HepG2 (cell line): ENCODE measurements around the gene RAD51D. TPM values are rescaled to one million over a fixed set of nuclear protein-coding genes. Genes with fewer than 3 reads are reported as not detected.

ENCODE experiments used
- BORCS8-MEF2B ChIP-seq: sonication (generic); formaldehyde crosslinking; IDR thresholded peaks from 2 replicates; pipeline ENCODE4 v1.8.0; 2022; ENCODE audit warnings: mild to moderate bottlenecking, missing genetic modification reagents
- CEBPG ChIP-seq: IDR thresholded peaks from 2 replicates; pipeline ENCODE4 v1.6.1; 2016
- FIP1L1 ChIP-seq: fragments of 200-400 bp; formaldehyde crosslinking; IDR thresholded peaks from 2 replicates; pipeline ENCODE4 v1.6.1; 2018; ENCODE audit warnings: low read depth, mild to moderate bottlenecking, low read length, moderate library complexity, borderline replicate concordance; ENCODE audit not compliant: insufficient read depth
- FOXA3 ChIP-seq: IDR thresholded peaks from 2 replicates; pipeline ENCODE4 v1.6.1; 2016; ENCODE audit warnings: missing genetic modification reagents, missing compliant biosample characterization
- GPN1 ChIP-seq: sonication (generic); formaldehyde crosslinking; IDR thresholded peaks from 2 replicates; pipeline ENCODE4 v1.5.1; 2020; ENCODE audit warnings: missing genetic modification reagents, borderline replicate concordance
- HMGA1 ChIP-seq: sonication (generic); formaldehyde crosslinking; conservative IDR thresholded peaks from 2 replicates; pipeline ENCODE4 v1.4.0; 2020; ENCODE audit warnings: missing genetic modification reagents
- HOMEZ ChIP-seq: IDR thresholded peaks from 2 replicates; pipeline ENCODE4 v1.6.1; 2016; ENCODE audit warnings: low read depth
- KLF15 ChIP-seq: sonication (generic); formaldehyde crosslinking; IDR thresholded peaks from 2 replicates; pipeline ENCODE4 v1.8.1; 2023; ENCODE audit warnings: borderline replicate concordance, mild to moderate bottlenecking, inconsistent platforms, missing genetic modification reagents, mixed read lengths
- MYC ChIP-seq: sonication (generic); formaldehyde crosslinking; IDR thresholded peaks from 2 replicates; pipeline ENCODE4 v1.9.0; 2021; ENCODE audit warnings: missing genetic modification reagents, borderline replicate concordance
- POGZ ChIP-seq: sonication (generic); formaldehyde crosslinking; IDR thresholded peaks from 2 replicates; pipeline ENCODE4 v1.4.0; 2020; ENCODE audit warnings: mild to moderate bottlenecking, missing genetic modification reagents
- REPIN1 ChIP-seq: sonication (generic); formaldehyde crosslinking; IDR thresholded peaks from 2 replicates; pipeline ENCODE4 v1.8.0; 2022; ENCODE audit warnings: missing genetic modification reagents, low read depth, mild to moderate bottlenecking, borderline replicate concordance
- SNAPC2 ChIP-seq: sonication (generic); formaldehyde crosslinking; IDR thresholded peaks from 2 replicates; pipeline ENCODE4 v1.8.1; 2022; ENCODE audit warnings: mild to moderate bottlenecking, missing genetic modification reagents
- SRSF4 ChIP-seq: fragments of 200-400 bp; formaldehyde crosslinking; IDR thresholded peaks from one replicate; pipeline ENCODE4 v1.6.1; 2018; ENCODE audit warnings: mild to moderate bottlenecking, low read depth, low read length, moderate library complexity; ENCODE audit not compliant: poor library complexity, severe bottlenecking
- TCF7 ChIP-seq: sonication (generic); IDR thresholded peaks from 2 replicates; pipeline ENCODE4 v1.6.1; 2016; ENCODE audit warnings: antibody characterized with exemption, low read depth
- TGIF2 ChIP-seq: IDR thresholded peaks from 2 replicates; pipeline ENCODE4 v1.6.1; 2016; ENCODE audit warnings: control low read depth, missing compliant biosample characterization
- TOE1 ChIP-seq: sonication (generic); formaldehyde crosslinking; IDR thresholded peaks from 2 replicates; pipeline ENCODE4 v1.4.0; 2020; ENCODE audit warnings: mild to moderate bottlenecking, missing genetic modification reagents
- ZFP62 ChIP-seq: sonication (generic); formaldehyde crosslinking; IDR thresholded peaks from 2 replicates; pipeline ENCODE4 v1.4.0; 2020; ENCODE audit warnings: missing genetic modification reagents
- ZNF160 ChIP-seq: sonication (generic); formaldehyde crosslinking; IDR thresholded peaks from 2 replicates; pipeline ENCODE4 v1.8.0; 2022; ENCODE audit warnings: mild to moderate bottlenecking, inconsistent platforms, missing genetic modification reagents
- ZNF317 ChIP-seq: sonication (generic); formaldehyde crosslinking; IDR thresholded peaks from 2 replicates; pipeline ENCODE4 v1.5.0; 2020; ENCODE audit warnings: mild to moderate bottlenecking, missing genetic modification reagents
- ZNF510 ChIP-seq: sonication (generic); formaldehyde crosslinking; IDR thresholded peaks from 2 replicates; pipeline ENCODE4 v1.4.0; 2020; ENCODE audit warnings: low read depth, mild to moderate bottlenecking, missing genetic modification reagents
- ZNF740 ChIP-seq: sonication (generic); formaldehyde crosslinking; IDR thresholded peaks from 2 replicates; pipeline ENCODE4 v1.4.0; 2020; ENCODE audit warnings: missing genetic modification reagents
- ZNF850 ChIP-seq: sonication (generic); formaldehyde crosslinking; conservative IDR thresholded peaks from 2 replicates; pipeline ENCODE4 v1.9.0; 2021; ENCODE audit warnings: mild to moderate bottlenecking, missing genetic modification reagents
- polyA plus RNA-seq, 8 experiments: library from polyadenylated mRNA; depleted of rRNA in 3 of 8; stranded (reverse) in 7 of 8; unstranded in 1 of 8; fragments of >200 nt; fragmentation: Illumina TruSeq in 4 of 8; extraction: Trizol in 4 of 8; gene quantifications; 2 replicates each; pipeline versions ENCODE4 v1.2.1 to v1.2.3, GENCODE V29; 2011 to 2016; ENCODE audit warnings: low read depth in 4 of 8, missing spikeins in 1 of 8, mixed read lengths in 1 of 8; ENCODE audit not compliant: insufficient read depth in 1 of 8
- total RNA-seq, 5 experiments: library from RNA; depleted of rRNA; stranded (reverse); fragments of >200 nt; fragmentation: Illumina TruSeq; extraction: Trizol; gene quantifications; 2 replicates each; pipeline ENCODE4 v1.2.3, GENCODE V29; 2016; ENCODE audit warnings: low read depth in 1 of 5
- TF ChIP-seq, protein P1 (sequence below): sonication (generic); formaldehyde crosslinking; IDR thresholded peaks from 2 replicates; pipeline ENCODE4 v1.5.1; 2020; ENCODE audit warnings: mild to moderate bottlenecking, missing genetic modification reagents, moderate library complexity
- TF ChIP-seq, protein P2 (sequence below): fragments of 450-650 bp; IDR thresholded peaks from 2 replicates; pipeline ENCODE4 v1.6.1; 2016

The RAD51D gene
- total and polyA plus RNA-seq, 2 of the 13 experiments (the other 11 are each of a cell fraction or from before 2014, with no cell fraction given): 6.7 to 13.1 TPM

DNA sequence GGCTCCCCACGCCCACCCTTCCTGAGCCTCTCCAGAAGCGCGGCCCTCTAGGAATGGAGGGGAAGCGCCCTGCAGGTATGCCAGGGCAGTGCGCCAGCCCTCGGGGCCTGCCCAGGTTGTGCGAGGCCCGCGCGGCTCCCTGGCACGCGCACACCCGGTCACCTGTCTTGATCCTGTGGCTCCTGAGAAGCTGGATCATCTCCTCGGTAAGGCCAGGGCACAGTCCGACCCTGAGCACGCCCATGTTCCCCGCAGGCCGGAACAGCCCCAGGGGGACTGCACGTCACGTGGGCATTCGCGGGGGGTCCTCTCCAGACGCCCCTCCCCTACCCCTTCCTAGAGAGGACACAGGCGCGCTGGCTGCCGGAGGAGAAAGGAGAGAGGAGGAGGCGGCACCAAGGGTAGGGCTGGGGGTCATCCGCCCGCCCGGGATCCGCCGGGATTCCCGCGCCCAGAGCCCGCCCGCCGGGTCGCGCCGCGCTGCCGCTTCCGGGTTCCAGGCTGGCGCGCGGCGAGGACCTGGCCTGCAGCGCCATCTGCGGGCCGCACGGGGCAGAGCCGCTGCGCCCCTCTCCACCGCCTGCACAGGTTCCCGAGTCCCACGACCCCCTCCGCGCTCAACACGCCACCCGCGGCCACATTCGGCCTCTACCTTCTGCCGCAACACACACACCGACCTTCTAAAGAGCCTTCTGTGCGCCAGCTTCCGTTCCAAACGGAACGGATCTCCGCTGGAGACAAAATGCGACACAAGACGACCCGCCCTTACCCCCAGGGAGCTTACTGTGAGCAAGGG lies at the start of gene RAD51D (continued):
- TF ChIP-seq, protein P1, sequence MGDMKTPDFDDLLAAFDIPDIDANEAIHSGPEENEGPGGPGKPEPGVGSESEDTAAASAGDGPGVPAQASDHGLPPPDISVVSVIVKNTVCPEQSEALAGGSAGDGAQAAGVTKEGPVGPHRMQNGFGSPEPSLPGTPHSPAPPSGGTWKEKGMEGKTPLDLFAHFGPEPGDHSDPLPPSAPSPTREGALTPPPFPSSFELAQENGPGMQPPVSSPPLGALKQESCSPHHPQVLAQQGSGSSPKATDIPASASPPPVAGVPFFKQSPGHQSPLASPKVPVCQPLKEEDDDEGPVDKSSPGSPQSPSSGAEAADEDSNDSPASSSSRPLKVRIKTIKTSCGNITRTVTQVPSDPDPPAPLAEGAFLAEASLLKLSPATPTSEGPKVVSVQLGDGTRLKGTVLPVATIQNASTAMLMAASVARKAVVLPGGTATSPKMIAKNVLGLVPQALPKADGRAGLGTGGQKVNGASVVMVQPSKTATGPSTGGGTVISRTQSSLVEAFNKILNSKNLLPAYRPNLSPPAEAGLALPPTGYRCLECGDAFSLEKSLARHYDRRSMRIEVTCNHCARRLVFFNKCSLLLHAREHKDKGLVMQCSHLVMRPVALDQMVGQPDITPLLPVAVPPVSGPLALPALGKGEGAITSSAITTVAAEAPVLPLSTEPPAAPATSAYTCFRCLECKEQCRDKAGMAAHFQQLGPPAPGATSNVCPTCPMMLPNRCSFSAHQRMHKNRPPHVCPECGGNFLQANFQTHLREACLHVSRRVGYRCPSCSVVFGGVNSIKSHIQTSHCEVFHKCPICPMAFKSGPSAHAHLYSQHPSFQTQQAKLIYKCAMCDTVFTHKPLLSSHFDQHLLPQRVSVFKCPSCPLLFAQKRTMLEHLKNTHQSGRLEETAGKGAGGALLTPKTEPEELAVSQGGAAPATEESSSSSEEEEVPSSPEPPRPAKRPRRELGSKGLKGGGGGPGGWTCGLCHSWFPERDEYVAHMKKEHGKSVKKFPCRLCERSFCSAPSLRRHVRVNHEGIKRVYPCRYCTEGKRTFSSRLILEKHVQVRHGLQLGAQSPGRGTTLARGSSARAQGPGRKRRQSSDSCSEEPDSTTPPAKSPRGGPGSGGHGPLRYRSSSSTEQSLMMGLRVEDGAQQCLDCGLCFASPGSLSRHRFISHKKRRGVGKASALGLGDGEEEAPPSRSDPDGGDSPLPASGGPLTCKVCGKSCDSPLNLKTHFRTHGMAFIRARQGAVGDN: peak; percentile 93
- no peak for TF ChIP-seq BORCS8-MEF2B (CRISPR knock-in tag)
- no peak for TF ChIP-seq SNAPC2 (CRISPR knock-in tag)
- no peak for TF ChIP-seq GPN1 (CRISPR knock-in tag)
- TF ChIP-seq SRSF4: no peak
- TF ChIP-seq FOXA3: no peak
- no peak for TF ChIP-seq KLF15
- no peak for TF ChIP-seq ZNF317 (CRISPR knock-in tag)
- no peak for TF ChIP-seq ZNF850 (CRISPR knock-in tag)
- TF ChIP-seq ZNF160 (CRISPR knock-in tag): no peak
- no peak for TF ChIP-seq HMGA1 (CRISPR knock-in tag)
- TF ChIP-seq HOMEZ (CRISPR knock-in tag): no peak
- TF ChIP-seq ZNF510 (CRISPR knock-in tag): no peak
- no peak for TF ChIP-seq FIP1L1
- no peak for TF ChIP-seq POGZ (CRISPR knock-in tag)
- no peak for TF ChIP-seq TCF7
- no peak for TF ChIP-seq ZFP62 (CRISPR knock-in tag)
- no peak for TF ChIP-seq TGIF2 (CRISPR knock-in tag)
- peak; percentile 76; the same call in 1 of the 2 replicates for TF ChIP-seq MYC
- no peak for TF ChIP-seq ZNF740 (CRISPR knock-in tag)
- TF ChIP-seq CEBPG (CRISPR knock-in tag): no peak
- no peak for TF ChIP-seq REPIN1 (CRISPR knock-in tag)
- TF ChIP-seq, protein P2, sequence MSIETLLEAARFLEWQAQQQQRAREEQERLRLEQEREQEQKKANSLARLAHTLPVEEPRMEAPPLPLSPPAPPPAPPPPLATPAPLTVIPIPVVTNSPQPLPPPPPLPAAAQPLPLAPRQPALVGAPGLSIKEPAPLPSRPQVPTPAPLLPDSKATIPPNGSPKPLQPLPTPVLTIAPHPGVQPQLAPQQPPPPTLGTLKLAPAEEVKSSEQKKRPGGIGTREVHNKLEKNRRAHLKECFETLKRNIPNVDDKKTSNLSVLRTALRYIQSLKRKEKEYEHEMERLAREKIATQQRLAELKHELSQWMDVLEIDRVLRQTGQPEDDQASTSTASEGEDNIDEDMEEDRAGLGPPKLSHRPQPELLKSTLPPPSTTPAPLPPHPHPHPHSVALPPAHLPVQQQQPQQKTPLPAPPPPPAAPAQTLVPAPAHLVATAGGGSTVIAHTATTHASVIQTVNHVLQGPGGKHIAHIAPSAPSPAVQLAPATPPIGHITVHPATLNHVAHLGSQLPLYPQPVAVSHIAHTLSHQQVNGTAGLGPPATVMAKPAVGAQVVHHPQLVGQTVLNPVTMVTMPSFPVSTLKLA: no peak
- TF ChIP-seq TOE1 (CRISPR knock-in tag): no peak; the same call in 1 of the 2 replicates
